Skin of body (tissue), 2 donors: ENCODE data around the gene TRIM9. TPM values are rescaled to one million over a fixed set of nuclear protein-coding genes. Genes with fewer than 3 reads are reported as not detected.

Experiments used
- DNase-seq: peaks from one replicate; lab custom pipeline; 2025; lab: John Stamatoyannopoulos, UW
- total RNA-seq: library from RNA; depleted of rRNA; stranded (reverse); fragments of >200 nt; gene quantifications from one replicate; pipeline ENCODE4 v1.2.3, GENCODE V29; 2014

Gene TRIM9
- total RNA-seq, 1 donor from 2014 or later, result 3.3 TPM

- no peak for DNase-seq
Observed at GRCh38 chr14:51093371-51094281, 1.3 kb downstream of the TRIM9 start.

GRCh38 chr14:51092965-51093364 is 1.9 kb downstream of the TRIM9 start:
- no peak for DNase-seq

- no peak for DNase-seq
Observed at GRCh38 chr14:51089278-51089677, 5.6 kb downstream of the TRIM9 start.

GRCh38 chr14:51087031-51087441 is 7.9 kb downstream of the TRIM9 start:
- DNase-seq, result no peak

GRCh38 chr14:51086044-51086443 is 8.9 kb downstream of the TRIM9 start:
- no peak for DNase-seq

GRCh38 chr14:51084962-51085361 is 9.9 kb downstream of the TRIM9 start:
- no peak for DNase-seq

GRCh38 chr14:51084507-51084906 is 10.4 kb downstream of the TRIM9 start:
- DNase-seq, result no peak

- DNase-seq, result peak; percentile 41
Observed at GRCh38 chr14:51082349-51082748, 12.6 kb downstream of the TRIM9 start.

GRCh38 chr14:51081712-51082111 is 13.2 kb downstream of the TRIM9 start:
- DNase-seq, result no peak

- no peak for DNase-seq
Observed at GRCh38 chr14:51081209-51081608, 13.7 kb downstream of the TRIM9 start.

GRCh38 chr14:51080645-51081044 is 14.3 kb downstream of the TRIM9 start:
- no peak for DNase-seq

- peak; percentile 16 for DNase-seq
Observed at GRCh38 chr14:51079489-51079888, 15.4 kb downstream of the TRIM9 start.

- DNase-seq, result no peak
Observed at GRCh38 chr14:51079085-51079484, 15.8 kb downstream of the TRIM9 start.

- no peak for DNase-seq
Observed at GRCh38 chr14:51074701-51075385, 20.1 kb downstream of the TRIM9 start.

GRCh38 chr14:51073731-51074130 is 21.2 kb downstream of the TRIM9 start:
- peak; percentile 41 for DNase-seq

GRCh38 chr14:51072976-51073375 is 21.9 kb downstream of the TRIM9 start:
- DNase-seq, result no peak

GRCh38 chr14:51071857-51072256 is 23.0 kb downstream of the TRIM9 start:
- DNase-seq, result no peak

- DNase-seq, result no peak
Observed at GRCh38 chr14:51070726-51071125, 24.2 kb downstream of the TRIM9 start.

GRCh38 chr14:51069055-51069454 is 25.9 kb downstream of the TRIM9 start:
- DNase-seq, result no peak

- DNase-seq, result no peak
Observed at GRCh38 chr14:51068268-51068667, 26.6 kb downstream of the TRIM9 start.

GRCh38 chr14:51067295-51067694 is 27.6 kb downstream of the TRIM9 start:
- DNase-seq, result no peak

- no peak for DNase-seq
Observed at GRCh38 chr14:51066576-51066975, 28.3 kb downstream of the TRIM9 start.

GRCh38 chr14:51059032-51059431 is 35.9 kb downstream of the TRIM9 start:
- no peak for DNase-seq
